Left cardiac atrium (tissue), 2 donors: ENCODE measurements around the gene SH3GL1. TPM values are rescaled to one million over a fixed set of nuclear protein-coding genes. Genes with fewer than 3 reads are reported as not detected.

Experiments used
- microRNA-seq, 2 donors: library from miRNA; unstranded; fragments of <30 nt; microRNA quantifications; one replicate each; pipeline ENCODE4 v1.2.0, GENCODE V29; 2020
- total RNA-seq, 2 donors: library from RNA; stranded (reverse); fragmentation: NEBNext Ultra II Directional; extraction: Animal tissue kit (Norgen Biotek cat#: 25700); gene quantifications; one replicate each; pipeline ENCODE4 v1.2.1, GENCODE V29; 2021
- donor health status: DM: no; HTN: yes; CAD: no; lungs with severe emphysema.
- donor health status: DM: yes; HTN: yes; CAD: no.

SH3GL1 gene
- total RNA-seq, 2 donors from 2014 or later = 31.4 to 39.4 TPM

Small RNAs within 50 kb of the gene (microRNA-seq; reads per million reads assigned to microRNA genes)
- 0 to 0.20 reads per million in 2 donors for gene MIR4746

Other genes with a start within 250 kb of the SH3GL1 start
- not detected for gene CREB3L3, start 246.9 kb downstream of the SH3GL1 start, total RNA-seq
- gene SIRT6, start 218.0 kb downstream of the SH3GL1 start, total RNA-seq = 10 to 100 TPM; 13.0 to 21.8 TPM
- 1 to 10 TPM in 1 of 2 donors, under 1 TPM in 1; 0.86 to 1.2 TPM for gene ANKRD24, start 217.9 kb downstream of the SH3GL1 start, total RNA-seq
- 1 to 10 TPM; 1.2 TPM for gene EBI3, start 171.0 kb downstream of the SH3GL1 start, total RNA-seq
- 10 to 100 TPM in 1 of 2 donors, 1 to 10 TPM in 1; 8.5 to 11.8 TPM for gene YJU2, start 153.5 kb downstream of the SH3GL1 start, total RNA-seq
- 10 to 100 TPM; 21.4 to 37.0 TPM for gene SHD, start 121.3 kb downstream of the SH3GL1 start, total RNA-seq
- under 1 TPM in 1 of 2 donors, not detected in 1; 0.29 TPM for gene TMIGD2, start 98.2 kb downstream of the SH3GL1 start, total RNA-seq
- gene FSD1, start 95.9 kb downstream of the SH3GL1 start, total RNA-seq = not detected
- gene STAP2, start 61.7 kb downstream of the SH3GL1 start, total RNA-seq = 1 to 10 TPM; 4.8 to 8.2 TPM
- 10 to 100 TPM; 21.1 to 22.3 TPM for gene MPND, start 57.0 kb downstream of the SH3GL1 start, total RNA-seq
- gene CHAF1A, start 2.1 kb upstream of the SH3GL1 start, total RNA-seq = 1 to 10 TPM; 5.2 to 8.4 TPM
- gene UBXN6, start 57.2 kb upstream of the SH3GL1 start, total RNA-seq = 100 to 1,000 TPM in 1 of 2 donors, 10 to 100 TPM in 1; 96.9 to 101 TPM
- 10 to 100 TPM; 20.9 to 25.9 TPM for gene HDGFL2, start 71.8 kb upstream of the SH3GL1 start, total RNA-seq
- gene PLIN4, start 117.9 kb upstream of the SH3GL1 start, total RNA-seq = 100 to 1,000 TPM; 331 to 357 TPM
- 10 to 100 TPM; 32.7 to 47.8 TPM for gene PLIN5, start 134.7 kb upstream of the SH3GL1 start, total RNA-seq
- 1 to 10 TPM in 1 of 2 donors, under 1 TPM in 1; 0.88 to 1.1 TPM for gene LRG1, start 139.5 kb upstream of the SH3GL1 start, total RNA-seq
- 10 to 100 TPM; 15.0 to 24.8 TPM for gene SEMA6B, start 159.1 kb upstream of the SH3GL1 start, total RNA-seq
- gene TNFAIP8L1, start 239.0 kb upstream of the SH3GL1 start, total RNA-seq = 1 to 10 TPM; 3.4 to 6.7 TPM